H9 (cell line): ENCODE measurements around the gene DLG2. TPM values are rescaled to one million over a fixed set of nuclear protein-coding genes. Genes with fewer than 3 reads are reported as not detected.
A peak's percentile ranks its signal among the peaks of the same experiment; 100 is the strongest.

Source experiments
- DNase-seq: peaks from one replicate; pipeline ENCODE4 v3.0.0-alpha.2; 2017
- H2AFZ ChIP-seq: one replicate; pipeline ENCODE4 v1.6.1; 2013; ENCODE audit warnings: mild to moderate bottlenecking, low read length, control low read depth, moderate library complexity
- H2AK5ac ChIP-seq: 2 replicates; pipeline ENCODE4 v1.6.1; 2013; ENCODE audit warnings: low read length, control low read depth, mixed read lengths; ENCODE audit not compliant: insufficient read length
- H2BK120ac ChIP-seq: one replicate; pipeline ENCODE4 v1.6.1; 2013; ENCODE audit warnings: low read depth, mild to moderate bottlenecking, low read length, control low read depth, inconsistent platforms; ENCODE audit not compliant: poor library complexity, severe bottlenecking
- H2BK12ac ChIP-seq: 2 replicates; pipeline ENCODE4 v1.6.1; 2013; ENCODE audit warnings: low read length, control low read depth, mixed read lengths, low read depth; ENCODE audit not compliant: insufficient read length
- H2BK15ac ChIP-seq: 2 replicates; pipeline ENCODE4 v1.6.1; 2013; ENCODE audit warnings: low read depth, low read length, control low read depth
- H2BK20ac ChIP-seq: one replicate; pipeline ENCODE4 v1.6.1; 2013; ENCODE audit warnings: low read depth, mild to moderate bottlenecking, low read length, control low read depth, inconsistent platforms; ENCODE audit not compliant: poor library complexity, severe bottlenecking
- H2BK5ac ChIP-seq: 2 replicates; pipeline ENCODE4 v1.6.1; 2013; ENCODE audit warnings: low read length, control low read depth, mixed read lengths; ENCODE audit not compliant: insufficient read length
- H3K14ac ChIP-seq: 2 replicates; pipeline ENCODE4 v1.6.1; 2013; ENCODE audit warnings: low read length, control low read depth; ENCODE audit not compliant: insufficient read depth
- H3K18ac ChIP-seq: 2 replicates; pipeline ENCODE4 v1.6.1; 2013; ENCODE audit warnings: low read depth, mild to moderate bottlenecking, mixed read lengths, low read length, control low read depth; ENCODE audit not compliant: insufficient read length
- H3K23ac ChIP-seq: 2 replicates; pipeline ENCODE4 v1.6.1; 2013; ENCODE audit warnings: low read length, control low read depth, mixed read lengths, low read depth; ENCODE audit not compliant: insufficient read length
- H3K23me2 ChIP-seq: 2 replicates; pipeline ENCODE4 v1.6.1; 2013; ENCODE audit warnings: low read depth, mild to moderate bottlenecking, mixed read lengths, low read length, control low read depth; ENCODE audit not compliant: insufficient read length, poor library complexity, severe bottlenecking
- H3K27ac ChIP-seq: 2 replicates; pipeline ENCODE4 v1.5.1; 2013; ENCODE audit warnings: low read length, control low read depth, mixed read lengths, low read depth; ENCODE audit not compliant: insufficient read length
- H3K27me3 ChIP-seq: 2 replicates; pipeline ENCODE4 v1.6.1; 2013; ENCODE audit warnings: low read length, control low read depth, inconsistent platforms; ENCODE audit not compliant: insufficient read depth
- H3K4ac ChIP-seq: 2 replicates; pipeline ENCODE4 v1.6.1; 2013; ENCODE audit warnings: low read depth, mild to moderate bottlenecking, control low read depth, inconsistent platforms, low read length, moderate library complexity
- H3K4me1 ChIP-seq: 2 replicates; pipeline ENCODE4 v1.6.1; 2013; ENCODE audit warnings: low read length, control low read depth, inconsistent platforms; ENCODE audit not compliant: insufficient read depth
- H3K4me2 ChIP-seq: 2 replicates; pipeline ENCODE4 v1.6.1; 2013; ENCODE audit warnings: low read length, control low read depth, mixed read lengths; ENCODE audit not compliant: insufficient read length, insufficient read depth
- H3K56ac ChIP-seq: 2 replicates; pipeline ENCODE4 v1.6.1; 2013; ENCODE audit warnings: low read depth, mild to moderate bottlenecking, mixed read lengths, low read length, control low read depth; ENCODE audit not compliant: insufficient read length
- H3K79me1 ChIP-seq: 2 replicates; pipeline ENCODE4 v1.6.1; 2013; ENCODE audit warnings: low read depth, mild to moderate bottlenecking, moderate library complexity, low read length, control low read depth, inconsistent platforms; ENCODE audit not compliant: insufficient read depth, poor library complexity, severe bottlenecking
- H3K79me2 ChIP-seq: 2 replicates; pipeline ENCODE4 v1.6.1; 2013; ENCODE audit warnings: low read length, control low read depth, inconsistent platforms; ENCODE audit not compliant: insufficient read depth
- H3K9ac ChIP-seq: 2 replicates; pipeline ENCODE4 v1.6.1; 2013; ENCODE audit warnings: low read length, control low read depth, mixed read lengths; ENCODE audit not compliant: insufficient read length; ENCODE audit errors: extremely low read depth
- H3K9me3 ChIP-seq: one replicate; pipeline ENCODE4 v1.6.1; 2013; ENCODE audit warnings: low read depth, low read length, inconsistent platforms; ENCODE audit not compliant: control insufficient read depth
- H3T11ph ChIP-seq: one replicate; pipeline ENCODE4 v1.6.1; 2013; ENCODE audit warnings: mild to moderate bottlenecking, low read length, control low read depth, inconsistent platforms
- H4K20me1 ChIP-seq: one replicate; pipeline ENCODE4 v1.6.1; 2013; ENCODE audit not compliant: control insufficient read depth, insufficient read length, insufficient read depth
- H4K5ac ChIP-seq: 2 replicates; pipeline ENCODE4 v1.6.1; 2013; ENCODE audit warnings: low read depth, mild to moderate bottlenecking, mixed read lengths, low read length, control low read depth; ENCODE audit not compliant: insufficient read length
- H4K8ac ChIP-seq: replicated peaks from 2 replicates; pipeline ENCODE4 v1.6.1; 2013; ENCODE audit warnings: low read length, control low read depth, mixed read lengths, low read depth; ENCODE audit not compliant: insufficient read length
- H4K91ac ChIP-seq: 2 replicates; pipeline ENCODE4 v1.6.1; 2013; ENCODE audit warnings: low read depth, mild to moderate bottlenecking, moderate library complexity, mixed read lengths, low read length, control low read depth; ENCODE audit not compliant: insufficient read length
- H3K27ac Mint-ChIP-seq, 3 experiments: 2 replicates in 2 of 3; 3 replicates in 1 of 3; pipeline ENCODE4 v1.8.0; 2020 to 2021; ENCODE audit warnings: mixed read lengths in 3 of 3, mild to moderate bottlenecking in 1 of 3, moderate library complexity in 1 of 3
- H3K27me3 Mint-ChIP-seq: 2 replicates; pipeline ENCODE4 v1.8.0; 2021; ENCODE audit warnings: low read depth, mild to moderate bottlenecking, moderate library complexity, mixed read lengths
- H3K36me3 Mint-ChIP-seq, 3 experiments: 2 replicates in 2 of 3; 3 replicates in 1 of 3; pipeline ENCODE4 v1.8.0; 2020 to 2021; ENCODE audit warnings: low read depth in 3 of 3, mixed read lengths in 3 of 3; ENCODE audit not compliant: insufficient read depth in 1 of 3
- H3K4me1 Mint-ChIP-seq, 2 experiments: 2 replicates each; pipeline ENCODE4 v1.8.0; 2020; ENCODE audit warnings: mixed read lengths in 2 of 2
- H3K4me3 Mint-ChIP-seq, 2 experiments: 2 replicates in 1 of 2; 3 replicates in 1 of 2; pipeline ENCODE4 v1.8.0; 2020 to 2021; ENCODE audit warnings: mild to moderate bottlenecking in 2 of 2, mixed read lengths in 2 of 2, moderate library complexity in 1 of 2
- H3K9me3 Mint-ChIP-seq, 2 experiments: 2 replicates in 1 of 2; 3 replicates in 1 of 2; pipeline ENCODE4 v1.8.0; 2020; ENCODE audit warnings: mild to moderate bottlenecking in 2 of 2, mixed read lengths in 2 of 2, moderate library complexity in 1 of 2
- CTCF ChIP-seq: fragments of 200-600 bp; sonication (generic); conservative IDR thresholded peaks from 3 replicates; pipeline ENCODE4 v1.8.0; 2021; ENCODE audit warnings: antibody characterized with exemption, mild to moderate bottlenecking
- WGBS: extraction: QIAGEN DNeasy Blood & Tissue Kit; methylation state at CpG from one replicate; pipeline ENCODE4 v1.1.7; 2013; ENCODE audit warnings: missing lambda C conversion rate, low lambda C conversion rate, mixed read lengths; ENCODE audit not compliant: insufficient read length; ENCODE audit errors: extremely low coverage; 5-methylcytosine and 5-hydroxymethylcytosine counted together
- total RNA-seq: library from RNA; stranded (reverse); gene quantifications from 2 replicates; pipeline ENCODE4 v1.2.1, GENCODE V29; 2021

DLG2 gene
- total RNA-seq, 1 experiment from 2014 or later: 8.0 TPM

DNA sequence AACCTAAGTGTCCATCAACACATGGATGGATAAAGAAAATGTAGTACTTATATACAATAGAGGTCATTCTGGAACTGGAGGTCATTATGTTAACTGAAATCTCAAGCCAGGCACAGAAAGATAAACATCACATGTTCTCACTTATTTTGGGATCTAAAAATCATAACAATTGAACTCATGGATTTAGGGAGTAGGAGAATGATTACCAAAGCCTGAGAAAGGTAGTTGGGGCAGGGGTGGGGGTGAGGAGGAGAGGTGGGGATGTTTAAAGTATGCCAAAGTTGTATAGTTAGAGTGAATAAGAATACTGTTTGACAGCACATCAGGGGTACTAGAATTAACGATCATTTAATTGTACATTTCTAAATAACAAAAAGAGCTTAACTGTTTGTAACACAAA lies 1112.7 kb downstream of the DLG2 start:
- Mint-ChIP-seq H3K36me3 (peaks cover 0 to 5% (median 0%) of the 10 kb centered on the region in 3 experiments; a peak in 1 of 7 replicates), H3K4me1 (peaks cover 10% of the 10 kb centered on the region in 2 experiments), H3K4me3 (no peak overlapping the region), H3K27ac (peak overlapping the region in 2 of 3 experiments; percentile 32 to 49; a peak in 2 of 7 replicates), H3K9me3 (peaks cover 0 to 3% of the 10 kb centered on the region in 2 experiments; a peak in 1 of 5 replicates), H3K27me3 (no peaks in the 10 kb centered on the region)
- H3K79me2 ChIP-seq: no peaks in the 10 kb centered on the region
- H2BK5ac ChIP-seq: no peak overlapping the region
- no peak overlapping the region for H2AFZ ChIP-seq
- no peak overlapping the region for H4K8ac ChIP-seq
- no peaks in the 10 kb centered on the region for H3K23me2 ChIP-seq
- H3K14ac ChIP-seq: no peak overlapping the region
- DNase-seq: no peak
- no CpG with 5 or more reads among the region's 1 CpG for WGBS
- H3K18ac ChIP-seq: no peak overlapping the region
- no peak overlapping the region for H3K23ac ChIP-seq
- H2BK15ac ChIP-seq: no peak overlapping the region
- H3T11ph ChIP-seq: no peak overlapping the region
- no peaks in the 10 kb centered on the region for H3K4me1 ChIP-seq
- H3K9me3 ChIP-seq: no peaks in the 10 kb centered on the region
- H3K4me2 ChIP-seq: no peak overlapping the region
- H3K79me1 ChIP-seq: no peaks in the 10 kb centered on the region
- H2BK120ac ChIP-seq: no peak overlapping the region
- H2BK12ac ChIP-seq: no peak overlapping the region
- H3K9ac ChIP-seq: no peak overlapping the region
- H3K4ac ChIP-seq: no peak overlapping the region
- H4K20me1 ChIP-seq: no peaks in the 10 kb centered on the region
- no peak overlapping the region for H4K5ac ChIP-seq
- H3K56ac ChIP-seq: no peak overlapping the region
- H2AK5ac ChIP-seq: no peak overlapping the region
- H2BK20ac ChIP-seq: no peak overlapping the region
- H3K27me3 ChIP-seq: no peaks in the 10 kb centered on the region
- H4K91ac ChIP-seq: no peak overlapping the region
- TF ChIP-seq CTCF: no peak
- H3K27ac ChIP-seq: no peak overlapping the region
